Caco-2 (cell line): ENCODE measurements around the gene SORBS1. TPM values are rescaled to one million over a fixed set of nuclear protein-coding genes. Genes with fewer than 3 reads are reported as not detected.

Experiments used
- BruUV-seq: library from RNA; stranded (reverse); fragments of 400-500 nt; replicated peaks from 2 replicates; lab custom pipeline; 2021; lab: Mats Ljungman, UMichigan
- CTCF ChIA-PET: fragments of 300-600 bp; sonication (Branson Sonifier 250); formaldehyde crosslinking; loops from one replicate; lab custom pipeline; 2022; ENCODE audit warnings: antibody characterized with exemption; lab: Charles Lee
- POLR2A ChIA-PET: fragments of 300-600 bp; sonication (Branson Sonifier 250); formaldehyde crosslinking; loops from one replicate; lab custom pipeline; 2022; ENCODE audit warnings: antibody characterized with exemption; lab: Charles Lee
- DNase-seq, 2 experiments: peaks; one replicate each; pipeline versions ENCODE4 v3.0.0 to v3.0.0-alpha.2; 2020 to 2022
- H3K27me3 ChIP-seq: replicated peaks from 2 replicates; pipeline ENCODE4 v1.6.0; 2011; ENCODE audit warnings: low read length; ENCODE audit not compliant: control insufficient read depth, insufficient read depth
- H3K36me3 ChIP-seq: 2 replicates; pipeline ENCODE4 v1.5.1; 2011; ENCODE audit warnings: low read length; ENCODE audit not compliant: control insufficient read depth, insufficient read depth
- H3K4me1 ChIP-seq: fragments of 250-450 bp; sonication (Bioruptor Pico); 2 replicates; pipeline ENCODE4 v1.5.1; 2020; ENCODE audit warnings: mild to moderate bottlenecking
- H3K4me3 ChIP-seq: 2 replicates; pipeline ENCODE4 v1.5.1; 2011; ENCODE audit warnings: low read depth, mild to moderate bottlenecking, control low read depth, low read length
- H3K9me3 ChIP-seq: fragments of 250-450 bp; sonication (Bioruptor Pico); 2 replicates; pipeline ENCODE4 v1.5.1; 2020; ENCODE audit warnings: mild to moderate bottlenecking, moderate library complexity
- H3K27ac Mint-ChIP-seq: one replicate; pipeline ENCODE4 v1.8.0; 2022; ENCODE audit warnings: mixed read lengths; ENCODE audit not compliant: unreplicated experiment
- H3K27me3 Mint-ChIP-seq: one replicate; pipeline ENCODE4 v1.8.0; 2022; ENCODE audit warnings: mixed read lengths; ENCODE audit not compliant: insufficient read depth, unreplicated experiment
- H3K36me3 Mint-ChIP-seq: one replicate; pipeline ENCODE4 v1.8.0; 2022; ENCODE audit warnings: mild to moderate bottlenecking, mixed read lengths; ENCODE audit not compliant: insufficient read depth, unreplicated experiment
- H3K4me1 Mint-ChIP-seq: one replicate; pipeline ENCODE4 v1.8.0; 2022; ENCODE audit warnings: low read depth, mixed read lengths; ENCODE audit not compliant: unreplicated experiment
- H3K4me3 Mint-ChIP-seq: one replicate; pipeline ENCODE4 v1.8.0; 2022; ENCODE audit warnings: mild to moderate bottlenecking, moderate library complexity, mixed read lengths; ENCODE audit not compliant: unreplicated experiment
- H3K9me3 Mint-ChIP-seq: one replicate; pipeline ENCODE4 v1.8.0; 2022; ENCODE audit warnings: mixed read lengths; ENCODE audit not compliant: unreplicated experiment
- intact Hi-C: fragments of 100-400 bp; cut with micrococcal nuclease; formaldehyde crosslinking; loops from one replicate; pipeline ENCODE4 v1.10.0; 2022; ENCODE audit not compliant: unreplicated experiment
- total RNA-seq: library from RNA; stranded (reverse); gene quantifications from 2 replicates; pipeline ENCODE4 v1.2.3, GENCODE V29; 2022
- TF ChIP-seq, protein P1 (sequence below), 2 experiments: fragments of 200-600 bp in 1 of 2; IDR thresholded peaks; 1 replicate in 1 of 2; 2 replicates in 1 of 2; pipeline versions ENCODE4 v1.5.1 to v1.8.0; 2011 to 2022; ENCODE audit warnings: antibody characterized with exemption in 1 of 2, control low read depth in 1 of 2, inconsistent platforms in 1 of 2, low read depth in 1 of 2, low read length in 1 of 2, mild to moderate bottlenecking in 1 of 2, moderate library complexity in 1 of 2; ENCODE audit not compliant: insufficient read depth in 1 of 2, severe bottlenecking in 1 of 2, unreplicated experiment in 1 of 2

SORBS1 gene
- total RNA-seq, 1 experiment from 2014 or later: 39.3 TPM

- intact Hi-C loops: no loop called here
Measured at GRCh38 chr10:95550073-95550672, 11.0 kb downstream of the SORBS1 start.

DNA sequence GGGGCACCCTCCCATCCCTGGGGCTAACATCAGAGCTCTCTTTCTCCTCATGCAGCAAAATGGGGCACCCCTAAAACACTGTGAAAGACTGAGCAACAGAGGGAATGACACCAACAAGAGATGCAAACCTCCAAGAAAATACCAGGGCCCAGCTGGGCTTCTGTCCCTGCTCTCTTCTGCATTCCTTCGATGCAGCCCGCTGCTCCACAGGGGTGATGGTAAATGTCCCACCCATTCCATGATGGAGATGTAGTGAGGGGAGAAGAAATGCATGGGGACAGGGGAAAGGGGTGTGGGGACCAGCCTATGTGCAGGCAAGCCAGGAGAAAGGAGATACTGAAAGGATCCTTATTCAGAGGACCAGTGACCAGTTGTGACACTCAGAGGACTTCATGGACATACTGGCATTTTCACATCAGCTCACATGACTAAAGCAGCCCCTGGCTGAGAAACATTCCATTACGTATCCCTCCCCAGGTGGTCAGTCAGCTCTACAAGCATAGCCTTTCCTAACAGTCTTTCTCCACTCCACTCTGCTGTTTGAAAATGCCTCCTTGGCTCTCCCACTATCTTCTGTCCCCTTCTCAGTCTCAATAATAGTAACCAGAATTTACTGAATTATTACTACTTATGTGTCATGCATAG lies 13.3 kb downstream of the SORBS1 start:
- Mint-ChIP-seq H3K9me3 (peaks cover 2% of the 10 kb centered on the region), H3K4me3 (no peak overlapping the region), H3K27me3 (no peaks in the 10 kb centered on the region), H3K27ac (no peak overlapping the region), H3K36me3 (peaks cover 6% of the 10 kb centered on the region), H3K4me1 (peaks cover 46% of the 10 kb centered on the region)
- Histone ChIP-seq H3K4me1 (peaks cover 29% of the 10 kb centered on the region), H3K9me3 (peaks cover under 1% of the 10 kb centered on the region), H3K4me3 (no peak overlapping the region), H3K36me3 (no peaks in the 10 kb centered on the region; the same call in none of the 2 replicates), H3K27me3 (no peaks in the 10 kb centered on the region)
- ChIA-PET POLR2A (no interaction called here), CTCF (no interaction called here)
- DNase-seq: no peak
- TF ChIP-seq, protein P1, sequence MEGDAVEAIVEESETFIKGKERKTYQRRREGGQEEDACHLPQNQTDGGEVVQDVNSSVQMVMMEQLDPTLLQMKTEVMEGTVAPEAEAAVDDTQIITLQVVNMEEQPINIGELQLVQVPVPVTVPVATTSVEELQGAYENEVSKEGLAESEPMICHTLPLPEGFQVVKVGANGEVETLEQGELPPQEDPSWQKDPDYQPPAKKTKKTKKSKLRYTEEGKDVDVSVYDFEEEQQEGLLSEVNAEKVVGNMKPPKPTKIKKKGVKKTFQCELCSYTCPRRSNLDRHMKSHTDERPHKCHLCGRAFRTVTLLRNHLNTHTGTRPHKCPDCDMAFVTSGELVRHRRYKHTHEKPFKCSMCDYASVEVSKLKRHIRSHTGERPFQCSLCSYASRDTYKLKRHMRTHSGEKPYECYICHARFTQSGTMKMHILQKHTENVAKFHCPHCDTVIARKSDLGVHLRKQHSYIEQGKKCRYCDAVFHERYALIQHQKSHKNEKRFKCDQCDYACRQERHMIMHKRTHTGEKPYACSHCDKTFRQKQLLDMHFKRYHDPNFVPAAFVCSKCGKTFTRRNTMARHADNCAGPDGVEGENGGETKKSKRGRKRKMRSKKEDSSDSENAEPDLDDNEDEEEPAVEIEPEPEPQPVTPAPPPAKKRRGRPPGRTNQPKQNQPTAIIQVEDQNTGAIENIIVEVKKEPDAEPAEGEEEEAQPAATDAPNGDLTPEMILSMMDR (IDR thresholded peaks at IDR 0.05; ENCODE audit: insufficient read depth in 1 of 2, low read depth in 1 of 2, low read length in 1 of 2, severe bottlenecking in 1 of 2, unreplicated experiment in 1 of 2): no peak
- BruUV-seq: no TSS peak
- intact Hi-C loops: no loop called here

More at GRCh38 chr10:95550073-95550672, 11.0 kb downstream of the SORBS1 start:
- Histone ChIP-seq H3K36me3 (no peaks in the 10 kb centered on the region; the same call in none of the 2 replicates), H3K4me3 (no peak overlapping the region), H3K27me3 (no peaks in the 10 kb centered on the region), H3K9me3 (peaks cover 9% of the 10 kb centered on the region), H3K4me1 (peaks cover 17% of the 10 kb centered on the region)
- Mint-ChIP-seq H3K27ac (no peak overlapping the region), H3K36me3 (peaks cover 6% of the 10 kb centered on the region), H3K27me3 (no peaks in the 10 kb centered on the region), H3K4me1 (peaks cover 32% of the 10 kb centered on the region), H3K4me3 (no peak overlapping the region), H3K9me3 (peaks cover 10% of the 10 kb centered on the region)
- TF ChIP-seq, protein P1 (IDR thresholded peaks at IDR 0.05; ENCODE audit: insufficient read depth in 1 of 2, low read depth in 1 of 2, low read length in 1 of 2, severe bottlenecking in 1 of 2, unreplicated experiment in 1 of 2): no peak
- POLR2A ChIA-PET: no interaction called here
- no peak for DNase-seq
- CTCF ChIA-PET: no interaction called here
- no TSS peak for BruUV-seq

- H3K4me3 Mint-ChIP-seq: no peak overlapping the region
- Histone ChIP-seq H3K36me3 (no peaks in the 10 kb centered on the region; the same call in none of the 2 replicates), H3K9me3 (no peaks in the 10 kb centered on the region), H3K4me3 (no peak overlapping the region), H3K27me3 (no peaks in the 10 kb centered on the region), H3K4me1 (peaks cover 31% of the 10 kb centered on the region)
- TF ChIP-seq, protein P1 (IDR thresholded peaks at IDR 0.05; ENCODE audit: insufficient read depth in 1 of 2, low read depth in 1 of 2, low read length in 1 of 2, severe bottlenecking in 1 of 2, unreplicated experiment in 1 of 2): no peak
- no peaks in the 10 kb centered on the region for H3K27me3 Mint-ChIP-seq
- POLR2A ChIA-PET: no interaction called here
- CTCF ChIA-PET: interaction anchor here (0.5 kb wide), 1 partner anchor 89 kb away, joined by 3 read pairs; no protein-coding TSS in a partner anchor
- H3K36me3 Mint-ChIP-seq: no peaks in the 10 kb centered on the region
- peaks cover 47% of the 10 kb centered on the region for H3K4me1 Mint-ChIP-seq
- no peaks in the 10 kb centered on the region for H3K9me3 Mint-ChIP-seq
- no peak for DNase-seq
- H3K27ac Mint-ChIP-seq: no peak overlapping the region
- no TSS peak for BruUV-seq
- intact Hi-C loops: no loop called here
Measured at GRCh38 chr10:95547197-95547596, 14.0 kb downstream of the SORBS1 start.
